PFSK-1 (cell line): ENCODE data around the gene IRX2.

Source experiments
- POLR2AphosphoS5 ChIP-seq: IDR thresholded peaks from 2 replicates; pipeline ENCODE4 v1.6.1; 2012; ENCODE audit warnings: low read depth, mild to moderate bottlenecking, control low read depth, low read length, moderate library complexity
- TAF1 ChIP-seq: IDR thresholded peaks from 2 replicates; pipeline ENCODE4 v1.6.1; 2012; ENCODE audit warnings: low read length, control low read depth, borderline replicate concordance; ENCODE audit not compliant: insufficient read depth

DNA sequence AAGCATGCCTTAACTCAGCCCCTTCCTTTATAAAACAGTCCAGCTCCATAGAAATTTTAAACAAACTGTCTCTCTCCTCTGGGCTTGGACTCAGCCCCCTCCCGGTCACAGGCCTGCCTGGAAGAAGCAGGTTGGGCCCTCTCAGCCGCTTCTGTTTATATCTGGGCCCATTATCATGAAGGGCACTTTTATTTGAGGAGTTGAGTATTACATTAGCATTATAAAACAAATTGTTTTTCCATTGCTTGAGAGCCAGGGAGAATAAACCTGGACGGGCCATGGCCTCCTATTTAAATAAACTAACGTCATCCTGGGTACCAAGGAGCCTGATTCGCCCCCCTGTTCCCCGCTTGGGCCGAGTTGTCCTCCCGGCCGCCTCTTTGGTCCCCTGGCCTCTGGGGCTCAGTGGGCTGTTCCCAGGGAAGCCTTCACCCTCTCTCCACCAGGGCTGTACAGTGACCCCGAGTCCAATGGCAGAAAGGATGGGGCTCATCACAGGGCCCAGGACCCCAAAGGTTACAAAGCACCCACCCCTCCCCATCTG, 13.2 kb downstream of the IRX2 start:
- TF ChIP-seq TAF1, result no peak
- TF ChIP-seq POLR2AphosphoS5, result no peak
